H9 (cell line): ENCODE results near the gene TMEM272. TPM values are rescaled to one million over a fixed set of nuclear protein-coding genes. Genes with fewer than 3 reads are reported as not detected.

ENCODE experiments used
- DNase-seq: peaks from one replicate; pipeline ENCODE4 v3.0.0-alpha.2; 2017
- H2AFZ ChIP-seq: one replicate; pipeline ENCODE4 v1.6.1; 2013; ENCODE audit warnings: mild to moderate bottlenecking, low read length, control low read depth, moderate library complexity
- H2AK5ac ChIP-seq: 2 replicates; pipeline ENCODE4 v1.6.1; 2013; ENCODE audit warnings: low read length, control low read depth, mixed read lengths; ENCODE audit not compliant: insufficient read length
- H2BK120ac ChIP-seq: one replicate; pipeline ENCODE4 v1.6.1; 2013; ENCODE audit warnings: low read depth, mild to moderate bottlenecking, low read length, control low read depth, inconsistent platforms; ENCODE audit not compliant: poor library complexity, severe bottlenecking
- H2BK12ac ChIP-seq: 2 replicates; pipeline ENCODE4 v1.6.1; 2013; ENCODE audit warnings: low read length, control low read depth, mixed read lengths, low read depth; ENCODE audit not compliant: insufficient read length
- H2BK15ac ChIP-seq: 2 replicates; pipeline ENCODE4 v1.6.1; 2013; ENCODE audit warnings: low read depth, low read length, control low read depth
- H2BK20ac ChIP-seq: one replicate; pipeline ENCODE4 v1.6.1; 2013; ENCODE audit warnings: low read depth, mild to moderate bottlenecking, low read length, control low read depth, inconsistent platforms; ENCODE audit not compliant: poor library complexity, severe bottlenecking
- H2BK5ac ChIP-seq: 2 replicates; pipeline ENCODE4 v1.6.1; 2013; ENCODE audit warnings: low read length, control low read depth, mixed read lengths; ENCODE audit not compliant: insufficient read length
- H3K14ac ChIP-seq: 2 replicates; pipeline ENCODE4 v1.6.1; 2013; ENCODE audit warnings: low read length, control low read depth; ENCODE audit not compliant: insufficient read depth
- H3K18ac ChIP-seq: 2 replicates; pipeline ENCODE4 v1.6.1; 2013; ENCODE audit warnings: low read depth, mild to moderate bottlenecking, mixed read lengths, low read length, control low read depth; ENCODE audit not compliant: insufficient read length
- H3K23ac ChIP-seq: 2 replicates; pipeline ENCODE4 v1.6.1; 2013; ENCODE audit warnings: low read length, control low read depth, mixed read lengths, low read depth; ENCODE audit not compliant: insufficient read length
- H3K23me2 ChIP-seq: 2 replicates; pipeline ENCODE4 v1.6.1; 2013; ENCODE audit warnings: low read depth, mild to moderate bottlenecking, mixed read lengths, low read length, control low read depth; ENCODE audit not compliant: insufficient read length, poor library complexity, severe bottlenecking
- H3K27ac ChIP-seq: 2 replicates; pipeline ENCODE4 v1.5.1; 2013; ENCODE audit warnings: low read length, control low read depth, mixed read lengths, low read depth; ENCODE audit not compliant: insufficient read length
- H3K27me3 ChIP-seq: 2 replicates; pipeline ENCODE4 v1.6.1; 2013; ENCODE audit warnings: low read length, control low read depth, inconsistent platforms; ENCODE audit not compliant: insufficient read depth
- H3K4ac ChIP-seq: 2 replicates; pipeline ENCODE4 v1.6.1; 2013; ENCODE audit warnings: low read depth, mild to moderate bottlenecking, control low read depth, inconsistent platforms, low read length, moderate library complexity
- H3K4me1 ChIP-seq: 2 replicates; pipeline ENCODE4 v1.6.1; 2013; ENCODE audit warnings: low read length, control low read depth, inconsistent platforms; ENCODE audit not compliant: insufficient read depth
- H3K4me2 ChIP-seq: 2 replicates; pipeline ENCODE4 v1.6.1; 2013; ENCODE audit warnings: low read length, control low read depth, mixed read lengths; ENCODE audit not compliant: insufficient read length, insufficient read depth
- H3K56ac ChIP-seq: 2 replicates; pipeline ENCODE4 v1.6.1; 2013; ENCODE audit warnings: low read depth, mild to moderate bottlenecking, mixed read lengths, low read length, control low read depth; ENCODE audit not compliant: insufficient read length
- H3K79me1 ChIP-seq: 2 replicates; pipeline ENCODE4 v1.6.1; 2013; ENCODE audit warnings: low read depth, mild to moderate bottlenecking, moderate library complexity, low read length, control low read depth, inconsistent platforms; ENCODE audit not compliant: insufficient read depth, poor library complexity, severe bottlenecking
- H3K79me2 ChIP-seq: 2 replicates; pipeline ENCODE4 v1.6.1; 2013; ENCODE audit warnings: low read length, control low read depth, inconsistent platforms; ENCODE audit not compliant: insufficient read depth
- H3K9ac ChIP-seq: 2 replicates; pipeline ENCODE4 v1.6.1; 2013; ENCODE audit warnings: low read length, control low read depth, mixed read lengths; ENCODE audit not compliant: insufficient read length; ENCODE audit errors: extremely low read depth
- H3K9me3 ChIP-seq: one replicate; pipeline ENCODE4 v1.6.1; 2013; ENCODE audit warnings: low read depth, low read length, inconsistent platforms; ENCODE audit not compliant: control insufficient read depth
- H3T11ph ChIP-seq: one replicate; pipeline ENCODE4 v1.6.1; 2013; ENCODE audit warnings: mild to moderate bottlenecking, low read length, control low read depth, inconsistent platforms
- H4K20me1 ChIP-seq: one replicate; pipeline ENCODE4 v1.6.1; 2013; ENCODE audit not compliant: control insufficient read depth, insufficient read length, insufficient read depth
- H4K5ac ChIP-seq: 2 replicates; pipeline ENCODE4 v1.6.1; 2013; ENCODE audit warnings: low read depth, mild to moderate bottlenecking, mixed read lengths, low read length, control low read depth; ENCODE audit not compliant: insufficient read length
- H4K8ac ChIP-seq: replicated peaks from 2 replicates; pipeline ENCODE4 v1.6.1; 2013; ENCODE audit warnings: low read length, control low read depth, mixed read lengths, low read depth; ENCODE audit not compliant: insufficient read length
- H4K91ac ChIP-seq: 2 replicates; pipeline ENCODE4 v1.6.1; 2013; ENCODE audit warnings: low read depth, mild to moderate bottlenecking, moderate library complexity, mixed read lengths, low read length, control low read depth; ENCODE audit not compliant: insufficient read length
- H3K27ac Mint-ChIP-seq, 3 experiments: 2 replicates in 2 of 3; 3 replicates in 1 of 3; pipeline ENCODE4 v1.8.0; 2020 to 2021; ENCODE audit warnings: mixed read lengths in 3 of 3, mild to moderate bottlenecking in 1 of 3, moderate library complexity in 1 of 3
- H3K27me3 Mint-ChIP-seq: 2 replicates; pipeline ENCODE4 v1.8.0; 2021; ENCODE audit warnings: low read depth, mild to moderate bottlenecking, moderate library complexity, mixed read lengths
- H3K36me3 Mint-ChIP-seq, 3 experiments: 2 replicates in 2 of 3; 3 replicates in 1 of 3; pipeline ENCODE4 v1.8.0; 2020 to 2021; ENCODE audit warnings: low read depth in 3 of 3, mixed read lengths in 3 of 3; ENCODE audit not compliant: insufficient read depth in 1 of 3
- H3K4me1 Mint-ChIP-seq, 2 experiments: 2 replicates each; pipeline ENCODE4 v1.8.0; 2020; ENCODE audit warnings: mixed read lengths in 2 of 2
- H3K4me3 Mint-ChIP-seq, 2 experiments: 2 replicates in 1 of 2; 3 replicates in 1 of 2; pipeline ENCODE4 v1.8.0; 2020 to 2021; ENCODE audit warnings: mild to moderate bottlenecking in 2 of 2, mixed read lengths in 2 of 2, moderate library complexity in 1 of 2
- H3K9me3 Mint-ChIP-seq, 2 experiments: 2 replicates in 1 of 2; 3 replicates in 1 of 2; pipeline ENCODE4 v1.8.0; 2020; ENCODE audit warnings: mild to moderate bottlenecking in 2 of 2, mixed read lengths in 2 of 2, moderate library complexity in 1 of 2
- CTCF ChIP-seq: fragments of 200-600 bp; sonication (generic); conservative IDR thresholded peaks from 3 replicates; pipeline ENCODE4 v1.8.0; 2021; ENCODE audit warnings: antibody characterized with exemption, mild to moderate bottlenecking
- WGBS: extraction: QIAGEN DNeasy Blood & Tissue Kit; methylation state at CpG from one replicate; pipeline ENCODE4 v1.1.7; 2013; ENCODE audit warnings: missing lambda C conversion rate, low lambda C conversion rate, mixed read lengths; ENCODE audit not compliant: insufficient read length; ENCODE audit errors: extremely low coverage; 5-methylcytosine and 5-hydroxymethylcytosine counted together
- total RNA-seq: library from RNA; stranded (reverse); gene quantifications from 2 replicates; pipeline ENCODE4 v1.2.1, GENCODE V29; 2021

TMEM272 gene
- total RNA-seq, 1 experiment from 2014 or later = not detected

GRCh38 chr13:51882570-51883225, 37.7 kb upstream of the TMEM272 start:
- Histone ChIP-seq H2BK15ac (no peak overlapping the region), H4K5ac (no peak overlapping the region), H3K79me1 (no peaks in the 10 kb centered on the region), H3K9me3 (no peaks in the 10 kb centered on the region), H2AK5ac (no peak overlapping the region), H3T11ph (no peak overlapping the region), H3K14ac (no peak overlapping the region; the same call in 1 of the 2 replicates), H4K8ac (no peak overlapping the region), H3K27ac (no peak overlapping the region), H3K23me2 (no peaks in the 10 kb centered on the region), H4K20me1 (no peaks in the 10 kb centered on the region), H2BK12ac (no peak overlapping the region), H3K4me1 (no peaks in the 10 kb centered on the region), H2BK120ac (no peak overlapping the region), H3K4me2 (no peak overlapping the region), H2BK20ac (no peak overlapping the region), H3K27me3 (no peaks in the 10 kb centered on the region), H3K4ac (no peak overlapping the region), H3K23ac (no peak overlapping the region), H3K56ac (no peak overlapping the region), H2AFZ (no peak overlapping the region), H3K79me2 (no peaks in the 10 kb centered on the region), H3K9ac (no peak overlapping the region), H4K91ac (no peak overlapping the region), H2BK5ac (no peak overlapping the region), H3K18ac (no peak overlapping the region)
- TF ChIP-seq CTCF = no peak
- DNase-seq = no peak
- Mint-ChIP-seq H3K4me1 (peaks cover 4 to 6% of the 10 kb centered on the region in 2 experiments; a peak in 2 of 4 replicates), H3K9me3 (no peaks in the 10 kb centered on the region), H3K36me3 (no peaks in the 10 kb centered on the region), H3K27ac (no peak overlapping the region), H3K4me3 (no peak overlapping the region), H3K27me3 (no peaks in the 10 kb centered on the region; the same call in none of the 2 replicates)
- no CpG with 5 or more reads among the region's 6 CpGs for WGBS
